ENCODE results near the gene CNOT6L.
"Not testable (repeated sequence)": the region's sequence is repeated elsewhere in the genome, so short reads cannot be mapped to it uniquely, and the experiment has no call there.

The CNOT6L gene

GRCh38 chr4:77818602-77819403, at the start of gene CNOT6L:
Gene CNOT6L (minus strand): TSS chr4:77819368. CDS start chr4:77819308, 60 bp downstream.
- TF ChIP-seq POLR2A (IDR thresholded peaks at IDR 0.05; ENCODE audit: low read depth, low read length): 0 out of 2 replicates have a peak, but pooled peaks have one; percentile 2
- no peak for FAIRE-seq
- DNase-seq (ENCODE audit: insufficient read length, low spot score): peak; percentile 12

- TF ChIP-seq POLR2A (IDR thresholded peaks at IDR 0.05; ENCODE audit: low read depth, low read length): no peak
- DNase-seq (ENCODE audit: insufficient read length, low spot score): no peak
- FAIRE-seq: no peak
Observed at GRCh38 chr4:77865259-77865658, 46.1 kb upstream of the CNOT6L start.

- not testable (repeated sequence) for FAIRE-seq; DNase-seq (ENCODE audit: insufficient read length, low spot score)
Observed at GRCh38 chr4:77863341-77863740, 44.2 kb upstream of the CNOT6L start.

GRCh38 chr4:77862478-77863216, 43.5 kb upstream of the CNOT6L start, which contains the start of gene MRPL1:
Gene MRPL1 (plus strand): TSS chr4:77862830. CDS start chr4:77862849, 19 bp downstream.
- DNase-seq (ENCODE audit: insufficient read length, low spot score) (peak; percentile 30), FAIRE-seq (no peak)
- peak; percentile 82 for TF ChIP-seq POLR2A (IDR thresholded peaks at IDR 0.05; ENCODE audit: low read depth, low read length)

- DNase-seq (ENCODE audit: insufficient read length, low spot score) (no peak), FAIRE-seq (no peak)
- TF ChIP-seq POLR2A (IDR thresholded peaks at IDR 0.05; ENCODE audit: low read depth, low read length): no peak
Observed at GRCh38 chr4:77861495-77861894, 42.3 kb upstream of the CNOT6L start.

- TF ChIP-seq POLR2A (IDR thresholded peaks at IDR 0.05; ENCODE audit: low read depth, low read length): no peak
- DNase-seq (ENCODE audit: insufficient read length, low spot score) (no peak), FAIRE-seq (no peak)
Observed at GRCh38 chr4:77859256-77859655, 40.1 kb upstream of the CNOT6L start.

GRCh38 chr4:77856152-77856551, 37.0 kb upstream of the CNOT6L start:
- FAIRE-seq: no peak
- no peak for TF ChIP-seq POLR2A (IDR thresholded peaks at IDR 0.05; ENCODE audit: low read depth, low read length)
- DNase-seq (ENCODE audit: insufficient read length, low spot score): no peak

- DNase-seq (ENCODE audit: insufficient read length, low spot score): no peak
- no peak for TF ChIP-seq POLR2A (IDR thresholded peaks at IDR 0.05; ENCODE audit: low read depth, low read length)
- no peak for FAIRE-seq
Observed at GRCh38 chr4:77854431-77855111, 35.4 kb upstream of the CNOT6L start.

- DNase-seq (ENCODE audit: insufficient read length, low spot score) (no peak), FAIRE-seq (no peak)
- no peak for TF ChIP-seq POLR2A (IDR thresholded peaks at IDR 0.05; ENCODE audit: low read depth, low read length)
Observed at GRCh38 chr4:77852892-77853495, 33.8 kb upstream of the CNOT6L start.

GRCh38 chr4:77849278-77849965, 30.3 kb upstream of the CNOT6L start:
- FAIRE-seq (no peak), DNase-seq (ENCODE audit: insufficient read length, low spot score) (no peak)

GRCh38 chr4:77848508-77848907, 29.3 kb upstream of the CNOT6L start:
- no peak for FAIRE-seq
- TF ChIP-seq POLR2A (IDR thresholded peaks at IDR 0.05; ENCODE audit: low read depth, low read length): no peak

More at GRCh38 chr4:77849278-77849965, 30.3 kb upstream of the CNOT6L start:
- no peak for TF ChIP-seq POLR2A (IDR thresholded peaks at IDR 0.05; ENCODE audit: low read depth, low read length)

GRCh38 chr4:77845929-77846328, 26.8 kb upstream of the CNOT6L start:
- FAIRE-seq (no peak), DNase-seq (ENCODE audit: insufficient read length, low spot score) (no peak)
- TF ChIP-seq POLR2A (IDR thresholded peaks at IDR 0.05; ENCODE audit: low read depth, low read length): no peak

More at GRCh38 chr4:77848508-77848907, 29.3 kb upstream of the CNOT6L start:
- no peak for DNase-seq (ENCODE audit: insufficient read length, low spot score)

GRCh38 chr4:77845400-77845799, 26.2 kb upstream of the CNOT6L start:
- TF ChIP-seq POLR2A (IDR thresholded peaks at IDR 0.05; ENCODE audit: low read depth, low read length): no peak
- no peak for FAIRE-seq
- DNase-seq (ENCODE audit: insufficient read length, low spot score): no peak
